ENCODE measurements around the gene PCNX2. TPM values are rescaled to one million over a fixed set of nuclear protein-coding genes. Genes with fewer than 3 reads are reported as not detected.

Gene PCNX2
- total and polyA plus RNA-seq, 2 donors (not counting 1 experiment from before 2014, with no cell fraction given) = 13.0 to 37.8 TPM

GRCh38 chr1:232983817-232984567, 311.5 kb downstream of the PCNX2 start:
- H3K4me2 ChIP-seq (ENCODE audit: extremely low read depth, insufficient read depth, low read length) = no peak overlapping the region
- no peak overlapping the region for H2AFZ ChIP-seq (ENCODE audit: low read length)
- H3K4me1 ChIP-seq (ENCODE audit: control insufficient read depth, extremely low read depth, insufficient read depth, low read length) = no peaks in the 10 kb centered on the region
- no peak overlapping the region for H3K27ac ChIP-seq (ENCODE audit: insufficient read depth, low read length)
- H3K9me3 ChIP-seq (ENCODE audit: control insufficient read depth, insufficient read depth, low read depth, low read length) = no peaks in the 10 kb centered on the region
- H3K27me3 ChIP-seq (ENCODE audit: control insufficient read depth, insufficient read depth, low read length) = no peaks in the 10 kb centered on the region
- no peaks in the 10 kb centered on the region for H4K20me1 ChIP-seq (ENCODE audit: control insufficient read depth, extremely low read depth, insufficient read depth, low read length)
- no peak overlapping the region for H3K9ac ChIP-seq (ENCODE audit: insufficient read depth, low read length)
- no peaks in the 10 kb centered on the region for H3K79me2 ChIP-seq (ENCODE audit: control insufficient read depth, insufficient read depth, low read length)
- DNase-seq (ENCODE audit: low read depth in 2 of 2) = no peak
- no peaks in the 10 kb centered on the region for H3K36me3 ChIP-seq (ENCODE audit: control insufficient read depth, insufficient read depth, low read length)
- no peak for TF ChIP-seq EZH2 (IDR thresholded peaks at IDR 0.05; ENCODE audit: low read length, missing control alignments)
- no peak for TF ChIP-seq CTCF (conservative IDR thresholded peaks at IDR 0.05 in 1 of 2, IDR thresholded peaks at IDR 0.05 in 1 of 2; ENCODE audit: low read depth in 1 of 2, low read length in 2 of 2)
- H3K4me3 ChIP-seq (replicated peaks in 1 of 4; ENCODE audit: control extremely low read depth in 1 of 4, insufficient read depth in 1 of 4, low read depth in 3 of 4, low read length in 4 of 4) = no peak overlapping the region

- Histone ChIP-seq H3K27ac (ENCODE audit: insufficient read depth, low read length) (no peak overlapping the region), H3K79me2 (ENCODE audit: control insufficient read depth, insufficient read depth, low read length) (no peaks in the 10 kb centered on the region), H3K4me3 (replicated peaks in 1 of 4; ENCODE audit: control extremely low read depth in 1 of 4, insufficient read depth in 1 of 4, low read depth in 3 of 4, low read length in 4 of 4) (no peak overlapping the region), H3K4me2 (ENCODE audit: extremely low read depth, insufficient read depth, low read length) (no peak overlapping the region), H2AFZ (ENCODE audit: low read length) (no peak overlapping the region), H3K9me3 (ENCODE audit: control insufficient read depth, insufficient read depth, low read depth, low read length) (no peaks in the 10 kb centered on the region), H3K27me3 (ENCODE audit: control insufficient read depth, insufficient read depth, low read length) (no peaks in the 10 kb centered on the region), H3K36me3 (ENCODE audit: control insufficient read depth, insufficient read depth, low read length) (no peaks in the 10 kb centered on the region), H4K20me1 (ENCODE audit: control insufficient read depth, extremely low read depth, insufficient read depth, low read length) (no peaks in the 10 kb centered on the region), H3K4me1 (ENCODE audit: control insufficient read depth, extremely low read depth, insufficient read depth, low read length) (no peaks in the 10 kb centered on the region), H3K9ac (ENCODE audit: insufficient read depth, low read length) (no peak overlapping the region)
- DNase-seq (ENCODE audit: low read depth in 2 of 2) = no peak
- TF ChIP-seq EZH2 (IDR thresholded peaks at IDR 0.05; ENCODE audit: low read length, missing control alignments) (no peak), CTCF (conservative IDR thresholded peaks at IDR 0.05 in 1 of 2, IDR thresholded peaks at IDR 0.05 in 1 of 2; ENCODE audit: low read depth in 1 of 2, low read length in 2 of 2) (no peak)
These were observed 312.1 kb downstream of the PCNX2 start for GRCh38 chr1:232983375-232983774.

- peak in 1 of 2 donors; percentile 77 for DNase-seq (ENCODE audit: low read depth in 2 of 2)
- Histone ChIP-seq H3K36me3 (ENCODE audit: control insufficient read depth, insufficient read depth, low read length) (no peaks in the 10 kb centered on the region), H3K9me3 (ENCODE audit: control insufficient read depth, insufficient read depth, low read depth, low read length) (no peaks in the 10 kb centered on the region), H4K20me1 (ENCODE audit: control insufficient read depth, extremely low read depth, insufficient read depth, low read length) (no peaks in the 10 kb centered on the region), H3K79me2 (ENCODE audit: control insufficient read depth, insufficient read depth, low read length) (no peaks in the 10 kb centered on the region), H2AFZ (ENCODE audit: low read length) (no peak overlapping the region), H3K27me3 (ENCODE audit: control insufficient read depth, insufficient read depth, low read length) (no peaks in the 10 kb centered on the region), H3K4me3 (replicated peaks in 1 of 4; ENCODE audit: control extremely low read depth in 1 of 4, insufficient read depth in 1 of 4, low read depth in 3 of 4, low read length in 4 of 4) (no peak overlapping the region), H3K4me2 (ENCODE audit: extremely low read depth, insufficient read depth, low read length) (no peak overlapping the region), H3K9ac (ENCODE audit: insufficient read depth, low read length) (no peak overlapping the region), H3K27ac (ENCODE audit: insufficient read depth, low read length) (no peak overlapping the region), H3K4me1 (ENCODE audit: control insufficient read depth, extremely low read depth, insufficient read depth, low read length) (no peaks in the 10 kb centered on the region)
- TF ChIP-seq CTCF (conservative IDR thresholded peaks at IDR 0.05 in 1 of 2, IDR thresholded peaks at IDR 0.05 in 1 of 2; ENCODE audit: low read depth in 1 of 2, low read length in 2 of 2) (no peak), EZH2 (IDR thresholded peaks at IDR 0.05; ENCODE audit: low read length, missing control alignments) (no peak)
These were observed 313.1 kb downstream of the PCNX2 start for GRCh38 chr1:232982238-232982944.
